Epithelial cell of proximal tubule (primary cell): Measurements from ENCODE around the gene TPRKB. TPM values are rescaled to one million over a fixed set of nuclear protein-coding genes. Genes with fewer than 3 reads are reported as not detected.

Experiments used
- DNase-seq: peaks from one replicate; pipeline ENCODE4 v3.0.0-alpha.2; 2011; ENCODE audit warnings: low read depth
- H3K4me3 ChIP-seq: 2 replicates; pipeline ENCODE4 v1.5.1; 2011; ENCODE audit warnings: low read depth, mild to moderate bottlenecking, low read length
- CTCF ChIP-seq: conservative IDR thresholded peaks from 2 replicates; pipeline ENCODE4 v1.5.1; 2012; ENCODE audit warnings: low read depth, mild to moderate bottlenecking, low read length
- total RNA-seq: library from RNA; depleted of rRNA; stranded (reverse); fragments of >200 nt; gene quantifications from 2 replicates; pipeline ENCODE4 v1.2.3, GENCODE V29; 2015

The TPRKB gene
- total RNA-seq, 1 donor from 2014 or later = 55.2 TPM

- no peak for DNase-seq
- TF ChIP-seq CTCF = no peak
- H3K4me3 ChIP-seq = no peak overlapping the region
These were observed 35.7 kb upstream of the TPRKB start for GRCh38 chr2:73772819-73773218.

- no peak for TF ChIP-seq CTCF
- DNase-seq = no peak
- H3K4me3 ChIP-seq = no peak overlapping the region
These were observed 33.6 kb upstream of the TPRKB start for GRCh38 chr2:73770725-73771124.

- no peak for TF ChIP-seq CTCF
- no peak overlapping the region for H3K4me3 ChIP-seq
- no peak for DNase-seq
These were observed 29.8 kb upstream of the TPRKB start for GRCh38 chr2:73766994-73767393.

GRCh38 chr2:73766349-73766748 lies 29.2 kb upstream of the TPRKB start:
- H3K4me3 ChIP-seq = no peak overlapping the region
- no peak for DNase-seq
- TF ChIP-seq CTCF = no peak

- DNase-seq = no peak
- no peak overlapping the region for H3K4me3 ChIP-seq
- TF ChIP-seq CTCF = no peak
These were observed 27.8 kb upstream of the TPRKB start for GRCh38 chr2:73764945-73765344.

- TF ChIP-seq CTCF = no peak
- no peak for DNase-seq
- H3K4me3 ChIP-seq = no peak overlapping the region
These were observed 25.4 kb upstream of the TPRKB start for GRCh38 chr2:73762571-73762970.

- no peak for TF ChIP-seq CTCF
These were observed 22.8 kb upstream of the TPRKB start for GRCh38 chr2:73759904-73760303.

More at GRCh38 chr2:73759904-73760303, 22.8 kb upstream of the TPRKB start:
- no peak for DNase-seq
- H3K4me3 ChIP-seq = no peak overlapping the region
